Measurements from ENCODE around the gene HDAC4. TPM values are rescaled to one million over a fixed set of nuclear protein-coding genes. Genes with fewer than 3 reads are reported as not detected.

Gene HDAC4
- total and polyA plus RNA-seq, 10 of the 15 experiments (the other 5 are each of a cell fraction or from before 2014, with no cell fraction given), result 0.22 to 15.7 (median 4.8) TPM

DNA sequence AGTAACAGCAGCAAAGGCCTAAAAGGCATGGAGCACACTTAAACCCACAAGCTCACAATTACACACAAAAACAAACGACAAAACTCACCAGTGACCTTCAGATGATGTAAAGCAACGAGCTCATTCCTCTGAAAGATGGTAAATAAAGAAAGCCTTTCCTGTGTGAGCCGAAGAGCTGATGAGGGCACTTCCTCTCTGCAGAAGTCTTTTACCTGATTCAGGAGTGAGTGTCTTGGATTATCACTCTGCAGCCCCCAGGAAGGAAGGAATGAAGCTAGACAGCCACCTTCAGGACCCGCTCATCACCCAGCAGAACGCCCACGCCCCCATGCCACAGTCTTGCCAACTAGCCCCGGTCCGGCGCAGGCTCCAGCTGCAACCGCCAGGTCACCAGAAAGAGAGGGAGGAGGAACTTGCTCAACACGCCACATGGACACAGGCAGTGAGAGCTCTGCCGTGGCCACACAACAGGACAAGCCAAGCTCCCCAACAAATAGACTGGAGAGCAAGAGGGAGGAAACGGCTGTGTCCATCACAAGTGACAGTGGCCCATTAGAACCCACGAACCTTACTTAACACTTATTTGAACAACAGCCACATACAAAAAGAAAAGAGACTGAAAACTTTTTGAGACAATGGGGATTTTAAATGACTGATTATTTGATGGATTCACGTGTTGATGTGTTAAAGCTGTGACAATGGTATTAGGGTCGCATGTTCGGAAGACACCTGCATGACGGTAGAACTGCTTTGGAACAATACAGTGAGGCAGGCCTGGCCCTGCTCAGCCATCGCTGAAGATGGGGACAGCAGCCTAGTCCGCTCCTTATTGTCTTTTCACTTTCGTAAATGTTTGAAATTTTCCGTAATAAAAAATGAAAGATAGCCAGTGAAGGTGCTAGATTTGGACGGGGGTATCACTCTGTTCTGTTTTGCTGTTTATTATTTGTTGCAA is 127.3 kb downstream of the HDAC4 start:
- intact Hi-C loops (cut with micrococcal nuclease; ENCODE audit: unreplicated experiment), result no loop called here
- TF ChIP-seq MEF2B (IDR thresholded peaks at IDR 0.05; ENCODE audit: partially characterized antibody, poor library complexity, severe bottlenecking) (no peak), WRNIP1 (IDR thresholded peaks at IDR 0.05; ENCODE audit: borderline replicate concordance, low read depth, low read length) (no peak), SIX5 (IDR thresholded peaks at IDR 0.05; ENCODE audit: low read depth, low read length, severe bottlenecking) (no peak), ETV6 (conservative IDR thresholded peaks at IDR 0.05 in 1 of 2, IDR thresholded peaks at IDR 0.05 in 1 of 2; ENCODE audit: borderline replicate concordance in 1 of 2, low read depth in 1 of 2) (no peak), POU2F2 (IDR thresholded peaks at IDR 0.05; ENCODE audit: borderline replicate concordance, low read depth, low read length) (no peak), CEBPB (IDR thresholded peaks at IDR 0.05; ENCODE audit: borderline replicate concordance in 1 of 2, low read depth in 2 of 2, low read length in 2 of 2) (no peak), NFYA (IDR thresholded peaks at IDR 0.05; ENCODE audit: borderline replicate concordance, low read depth, low read length) (no peak), MYB (IDR thresholded peaks at IDR 0.05; ENCODE audit: borderline replicate concordance, low read depth, low read length) (no peak)
- TF ChIP-seq, protein P1, sequence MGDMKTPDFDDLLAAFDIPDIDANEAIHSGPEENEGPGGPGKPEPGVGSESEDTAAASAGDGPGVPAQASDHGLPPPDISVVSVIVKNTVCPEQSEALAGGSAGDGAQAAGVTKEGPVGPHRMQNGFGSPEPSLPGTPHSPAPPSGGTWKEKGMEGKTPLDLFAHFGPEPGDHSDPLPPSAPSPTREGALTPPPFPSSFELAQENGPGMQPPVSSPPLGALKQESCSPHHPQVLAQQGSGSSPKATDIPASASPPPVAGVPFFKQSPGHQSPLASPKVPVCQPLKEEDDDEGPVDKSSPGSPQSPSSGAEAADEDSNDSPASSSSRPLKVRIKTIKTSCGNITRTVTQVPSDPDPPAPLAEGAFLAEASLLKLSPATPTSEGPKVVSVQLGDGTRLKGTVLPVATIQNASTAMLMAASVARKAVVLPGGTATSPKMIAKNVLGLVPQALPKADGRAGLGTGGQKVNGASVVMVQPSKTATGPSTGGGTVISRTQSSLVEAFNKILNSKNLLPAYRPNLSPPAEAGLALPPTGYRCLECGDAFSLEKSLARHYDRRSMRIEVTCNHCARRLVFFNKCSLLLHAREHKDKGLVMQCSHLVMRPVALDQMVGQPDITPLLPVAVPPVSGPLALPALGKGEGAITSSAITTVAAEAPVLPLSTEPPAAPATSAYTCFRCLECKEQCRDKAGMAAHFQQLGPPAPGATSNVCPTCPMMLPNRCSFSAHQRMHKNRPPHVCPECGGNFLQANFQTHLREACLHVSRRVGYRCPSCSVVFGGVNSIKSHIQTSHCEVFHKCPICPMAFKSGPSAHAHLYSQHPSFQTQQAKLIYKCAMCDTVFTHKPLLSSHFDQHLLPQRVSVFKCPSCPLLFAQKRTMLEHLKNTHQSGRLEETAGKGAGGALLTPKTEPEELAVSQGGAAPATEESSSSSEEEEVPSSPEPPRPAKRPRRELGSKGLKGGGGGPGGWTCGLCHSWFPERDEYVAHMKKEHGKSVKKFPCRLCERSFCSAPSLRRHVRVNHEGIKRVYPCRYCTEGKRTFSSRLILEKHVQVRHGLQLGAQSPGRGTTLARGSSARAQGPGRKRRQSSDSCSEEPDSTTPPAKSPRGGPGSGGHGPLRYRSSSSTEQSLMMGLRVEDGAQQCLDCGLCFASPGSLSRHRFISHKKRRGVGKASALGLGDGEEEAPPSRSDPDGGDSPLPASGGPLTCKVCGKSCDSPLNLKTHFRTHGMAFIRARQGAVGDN (IDR thresholded peaks at IDR 0.05), result no peak
- TF ChIP-seq, protein P2, sequence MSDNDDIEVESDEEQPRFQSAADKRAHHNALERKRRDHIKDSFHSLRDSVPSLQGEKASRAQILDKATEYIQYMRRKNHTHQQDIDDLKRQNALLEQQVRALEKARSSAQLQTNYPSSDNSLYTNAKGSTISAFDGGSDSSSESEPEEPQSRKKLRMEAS (IDR thresholded peaks at IDR 0.05; ENCODE audit: low read depth, low read length), result no peak
- TF ChIP-seq, protein P3, sequence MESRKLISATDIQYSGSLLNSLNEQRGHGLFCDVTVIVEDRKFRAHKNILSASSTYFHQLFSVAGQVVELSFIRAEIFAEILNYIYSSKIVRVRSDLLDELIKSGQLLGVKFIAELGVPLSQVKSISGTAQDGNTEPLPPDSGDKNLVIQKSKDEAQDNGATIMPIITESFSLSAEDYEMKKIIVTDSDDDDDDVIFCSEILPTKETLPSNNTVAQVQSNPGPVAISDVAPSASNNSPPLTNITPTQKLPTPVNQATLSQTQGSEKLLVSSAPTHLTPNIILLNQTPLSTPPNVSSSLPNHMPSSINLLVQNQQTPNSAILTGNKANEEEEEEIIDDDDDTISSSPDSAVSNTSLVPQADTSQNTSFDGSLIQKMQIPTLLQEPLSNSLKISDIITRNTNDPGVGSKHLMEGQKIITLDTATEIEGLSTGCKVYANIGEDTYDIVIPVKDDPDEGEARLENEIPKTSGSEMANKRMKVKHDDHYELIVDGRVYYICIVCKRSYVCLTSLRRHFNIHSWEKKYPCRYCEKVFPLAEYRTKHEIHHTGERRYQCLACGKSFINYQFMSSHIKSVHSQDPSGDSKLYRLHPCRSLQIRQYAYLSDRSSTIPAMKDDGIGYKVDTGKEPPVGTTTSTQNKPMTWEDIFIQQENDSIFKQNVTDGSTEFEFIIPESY (IDR thresholded peaks at IDR 0.05), result no peak
- TF ChIP-seq, protein P4, sequence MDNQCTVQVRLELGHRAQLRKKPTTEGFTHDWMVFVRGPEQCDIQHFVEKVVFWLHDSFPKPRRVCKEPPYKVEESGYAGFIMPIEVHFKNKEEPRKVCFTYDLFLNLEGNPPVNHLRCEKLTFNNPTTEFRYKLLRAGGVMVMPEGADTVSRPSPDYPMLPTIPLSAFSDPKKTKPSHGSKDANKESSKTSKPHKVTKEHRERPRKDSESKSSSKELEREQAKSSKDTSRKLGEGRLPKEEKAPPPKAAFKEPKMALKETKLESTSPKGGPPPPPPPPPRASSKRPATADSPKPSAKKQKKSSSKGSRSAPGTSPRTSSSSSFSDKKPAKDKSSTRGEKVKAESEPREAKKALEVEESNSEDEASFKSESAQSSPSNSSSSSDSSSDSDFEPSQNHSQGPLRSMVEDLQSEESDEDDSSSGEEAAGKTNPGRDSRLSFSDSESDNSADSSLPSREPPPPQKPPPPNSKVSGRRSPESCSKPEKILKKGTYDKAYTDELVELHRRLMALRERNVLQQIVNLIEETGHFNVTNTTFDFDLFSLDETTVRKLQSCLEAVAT (IDR thresholded peaks at IDR 0.05), result no peak

More for the DNA sequence above, 127.3 kb downstream of the HDAC4 start:
- POLR2A ChIA-PET, result no interaction called here
- H3K36me3 ChIP-seq (ENCODE audit: control insufficient read depth in 2 of 2, insufficient read depth in 2 of 2, low read length in 1 of 2), result no peaks in the 10 kb centered on the region
- SMC1A ChIA-PET (ENCODE audit: uncharacterized antibody, unreplicated experiment), result interaction anchor here (0.6 to 2.4 kb wide), 7 partner anchors 12 to 1384 kb away, joined by 3 to 9 read pairs (median 4); no protein-coding TSS in a partner anchor
- H2AFZ ChIP-seq (ENCODE audit: control insufficient read depth, low read depth, low read length), result no peak overlapping the region
- no peak overlapping the region for H3K9ac ChIP-seq (ENCODE audit: control insufficient read depth, insufficient read depth, low read length)
- CTCF ChIA-PET, result interaction anchor here (1.5 to 1.8 kb wide), 3 partner anchors 9 to 31 kb away, joined by 3 to 6 read pairs (median 5); no protein-coding TSS in a partner anchor
- BruUV-seq (replicated peaks), result no TSS peak
- H3K4me2 ChIP-seq (ENCODE audit: control insufficient read depth, insufficient read depth), result no peak overlapping the region
- peaks cover 0 to 9% of the 10 kb centered on the region in 2 experiments; a peak in 1 of 4 replicates for H3K27me3 ChIP-seq (replicated peaks in 1 of 2; ENCODE audit: control insufficient read depth in 2 of 2, insufficient read depth in 2 of 2, low read length in 1 of 2)
- in situ Hi-C loops (cut with MboI), result no loop called here
- no peak for ATAC-seq
- FAIRE-seq, result no peak
- no peak overlapping the region for H3K27ac ChIP-seq (ENCODE audit: control insufficient read depth, insufficient read depth)
- no peak for DNase-seq (ENCODE audit: low read depth, low spot score)
- H3K9me3 ChIP-seq (replicated peaks; ENCODE audit: control insufficient read depth, insufficient read depth, low read length), result no peaks in the 10 kb centered on the region; the same call in 2 of the 3 replicates
- H4K20me1 ChIP-seq (ENCODE audit: control insufficient read depth, insufficient read depth), result peaks cover 10% of the 10 kb centered on the region
- no peak overlapping the region for H3K4me3 ChIP-seq
- H3K79me2 ChIP-seq (ENCODE audit: control insufficient read depth, insufficient read depth, low read length), result no peaks in the 10 kb centered on the region
- RAD21 ChIA-PET (ENCODE audit: unreplicated experiment), result interaction anchor here (1.3 to 1.4 kb wide), 1 partner anchor 127 kb away, joined by 3 read pairs; the partner anchor contains the start of gene HDAC4
- 84% methylated on average over 23 of the region's 23 CpGs for WGBS (ENCODE audit: insufficient coverage, insufficient replicate concordance, low lambda C conversion rate, missing lambda C conversion rate)
- peaks cover 25% of the 10 kb centered on the region for H3K4me1 ChIP-seq (ENCODE audit: control insufficient read depth, insufficient read depth, low read length)

Data from GM12878 (cell line).